Muscle layer of duodenum (tissue), 2 donors: ENCODE data around the gene PTCHD1.

Experiments
- H3K27ac ChIP-seq: one replicate; pipeline ENCODE4 v1.7.0; 2013; ENCODE audit warnings: mild to moderate bottlenecking, low read length
- H3K27me3 ChIP-seq: one replicate; pipeline ENCODE4 v1.7.0; 2013; ENCODE audit warnings: low read depth, mild to moderate bottlenecking, control low read depth, low read length
- H3K36me3 ChIP-seq, 2 donors: one replicate each; pipeline ENCODE4 v1.7.0; 2013; ENCODE audit warnings: low read length in 2 of 2, control low read depth in 1 of 2, mild to moderate bottlenecking in 1 of 2; ENCODE audit not compliant: insufficient read depth in 2 of 2, control insufficient read depth in 1 of 2
- H3K4me1 ChIP-seq, 2 donors: one replicate each; pipeline ENCODE4 v1.7.0; 2013; ENCODE audit warnings: low read length in 2 of 2, mild to moderate bottlenecking in 2 of 2, control low read depth in 1 of 2, moderate library complexity in 1 of 2; ENCODE audit not compliant: insufficient read depth in 2 of 2, control insufficient read depth in 1 of 2
- H3K4me3 ChIP-seq, 2 donors: one replicate each; pipeline ENCODE4 v1.7.0; 2013; ENCODE audit warnings: low read length in 2 of 2, low read depth in 1 of 2, mild to moderate bottlenecking in 1 of 2
- H3K9me3 ChIP-seq, 2 donors: one replicate each; pipeline ENCODE4 v1.7.0; 2013; ENCODE audit warnings: low read length in 2 of 2, control low read depth in 1 of 2, mild to moderate bottlenecking in 1 of 2; ENCODE audit not compliant: control insufficient read depth in 1 of 2
- donor health status: healthy.

PTCHD1 gene

GRCh38 chrX:23334848-23335599, at the start of gene PTCHD1:
PTCHD1 (plus strand) TSS chrX:23334849; CDS start chrX:23334876, 27 bp downstream.
- H3K36me3 ChIP-seq = no peaks in the 10 kb centered on the region
- peaks cover 3% of the 10 kb centered on the region for H3K27me3 ChIP-seq
- H3K27ac ChIP-seq = no peak within 1 kb of the TSS
- H3K4me3 ChIP-seq = peak within 1 kb of the TSS in 1 of 2 donors; percentile 53
- H3K4me1 ChIP-seq = peaks cover 0 to 16% of the 10 kb centered on the region in 2 donors
- no peaks in the 10 kb centered on the region for H3K9me3 ChIP-seq

GRCh38 chrX:23286731-23287130, 47.9 kb upstream of the PTCHD1 start:
- Histone ChIP-seq H3K4me3 (no peak overlapping the region), H3K27me3 (no peaks in the 10 kb centered on the region), H3K9me3 (no peaks in the 10 kb centered on the region), H3K36me3 (no peaks in the 10 kb centered on the region), H3K27ac (no peak overlapping the region), H3K4me1 (no peaks in the 10 kb centered on the region)

DNA sequence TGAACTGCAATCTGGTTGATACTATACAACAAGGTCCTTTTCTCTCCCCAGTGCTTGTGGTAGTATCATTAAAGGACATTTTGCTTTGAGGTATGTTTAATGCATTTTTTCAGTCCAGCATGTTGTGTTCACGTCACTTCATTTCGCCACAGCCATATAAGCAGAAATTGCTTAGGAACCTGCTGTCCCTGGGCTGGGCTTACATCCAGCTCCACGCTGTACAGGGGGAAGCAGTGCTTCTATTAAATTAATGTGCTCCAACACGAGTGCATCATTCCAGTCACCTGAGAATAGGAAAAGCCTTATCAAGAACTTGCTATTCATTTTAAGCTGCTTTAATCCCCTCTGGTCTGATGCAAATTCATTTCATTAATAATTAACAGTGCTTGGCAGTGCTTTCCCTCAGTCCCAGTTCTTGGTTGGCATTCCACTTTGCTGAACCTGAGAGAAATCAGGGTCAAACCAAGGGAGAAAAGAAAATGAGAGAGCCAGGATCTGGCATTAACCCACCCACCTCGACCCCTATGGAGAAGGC, 47.4 kb upstream of the PTCHD1 start:
- no peak overlapping the region for H3K27ac ChIP-seq
- H3K27me3 ChIP-seq = no peaks in the 10 kb centered on the region
- H3K4me3 ChIP-seq = no peak overlapping the region
- no peaks in the 10 kb centered on the region for H3K36me3 ChIP-seq
- H3K9me3 ChIP-seq = no peaks in the 10 kb centered on the region
- H3K4me1 ChIP-seq = no peaks in the 10 kb centered on the region

- Histone ChIP-seq H3K27ac (no peak overlapping the region), H3K27me3 (no peaks in the 10 kb centered on the region), H3K9me3 (no peaks in the 10 kb centered on the region), H3K36me3 (no peaks in the 10 kb centered on the region), H3K4me3 (no peak overlapping the region), H3K4me1 (no peaks in the 10 kb centered on the region)
Measured at GRCh38 chrX:23292354-23292987, 42.2 kb upstream of the PTCHD1 start.

DNA sequence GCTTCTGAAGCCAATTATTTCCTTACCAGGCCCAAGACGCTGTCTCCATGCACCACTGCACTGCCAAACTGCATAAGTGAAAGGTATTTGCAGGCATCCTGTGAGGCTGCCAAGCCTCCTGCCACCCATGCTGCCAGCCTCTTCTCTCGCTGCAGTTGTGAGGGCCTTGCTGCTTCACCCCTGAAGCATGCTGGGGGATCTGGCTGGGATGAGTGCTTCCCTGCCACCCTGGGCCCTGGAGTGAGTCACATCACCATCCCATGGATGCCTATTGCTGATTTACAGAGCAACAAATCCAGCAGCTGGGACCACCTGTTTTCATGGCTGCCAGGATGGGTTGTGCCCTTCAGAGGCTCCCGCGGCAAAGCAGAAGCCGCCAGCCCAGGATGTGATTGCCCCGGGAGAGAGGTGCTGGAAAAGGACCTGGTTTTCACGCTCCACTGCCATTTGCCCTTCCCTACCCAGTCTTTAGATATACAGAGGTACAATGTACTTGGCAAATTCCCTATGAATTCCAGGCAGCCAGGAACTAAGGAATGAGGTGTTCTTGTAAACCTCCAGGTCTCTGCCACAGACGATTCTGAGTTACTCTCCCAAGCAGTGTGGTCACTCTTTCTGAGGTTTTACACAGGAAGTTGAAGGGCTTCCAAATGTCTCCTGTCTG, 41.5 kb upstream of the PTCHD1 start:
- Histone ChIP-seq H3K9me3 (no peaks in the 10 kb centered on the region), H3K27me3 (no peaks in the 10 kb centered on the region), H3K36me3 (no peaks in the 10 kb centered on the region), H3K4me1 (no peaks in the 10 kb centered on the region), H3K4me3 (no peak overlapping the region), H3K27ac (no peak overlapping the region)

- H3K27me3 ChIP-seq = no peaks in the 10 kb centered on the region
- no peaks in the 10 kb centered on the region for H3K36me3 ChIP-seq
- no peak overlapping the region for H3K27ac ChIP-seq
- H3K4me1 ChIP-seq = no peaks in the 10 kb centered on the region
- no peaks in the 10 kb centered on the region for H3K9me3 ChIP-seq
- H3K4me3 ChIP-seq = no peak overlapping the region
Measured at GRCh38 chrX:23304881-23305280, 29.8 kb upstream of the PTCHD1 start.

GRCh38 chrX:23311731-23312130, 22.9 kb upstream of the PTCHD1 start:
- H3K4me1 ChIP-seq = no peaks in the 10 kb centered on the region
- H3K27me3 ChIP-seq = no peaks in the 10 kb centered on the region
- no peaks in the 10 kb centered on the region for H3K36me3 ChIP-seq

GRCh38 chrX:23312136-23312535, 22.5 kb upstream of the PTCHD1 start:
- Histone ChIP-seq H3K4me3 (no peak overlapping the region), H3K9me3 (no peaks in the 10 kb centered on the region), H3K27ac (no peak overlapping the region), H3K4me1 (no peaks in the 10 kb centered on the region), H3K27me3 (no peaks in the 10 kb centered on the region), H3K36me3 (no peaks in the 10 kb centered on the region)

More at GRCh38 chrX:23311731-23312130, 22.9 kb upstream of the PTCHD1 start:
- H3K4me3 ChIP-seq = no peak overlapping the region
- H3K9me3 ChIP-seq = no peaks in the 10 kb centered on the region
- H3K27ac ChIP-seq = no peak overlapping the region

DNA sequence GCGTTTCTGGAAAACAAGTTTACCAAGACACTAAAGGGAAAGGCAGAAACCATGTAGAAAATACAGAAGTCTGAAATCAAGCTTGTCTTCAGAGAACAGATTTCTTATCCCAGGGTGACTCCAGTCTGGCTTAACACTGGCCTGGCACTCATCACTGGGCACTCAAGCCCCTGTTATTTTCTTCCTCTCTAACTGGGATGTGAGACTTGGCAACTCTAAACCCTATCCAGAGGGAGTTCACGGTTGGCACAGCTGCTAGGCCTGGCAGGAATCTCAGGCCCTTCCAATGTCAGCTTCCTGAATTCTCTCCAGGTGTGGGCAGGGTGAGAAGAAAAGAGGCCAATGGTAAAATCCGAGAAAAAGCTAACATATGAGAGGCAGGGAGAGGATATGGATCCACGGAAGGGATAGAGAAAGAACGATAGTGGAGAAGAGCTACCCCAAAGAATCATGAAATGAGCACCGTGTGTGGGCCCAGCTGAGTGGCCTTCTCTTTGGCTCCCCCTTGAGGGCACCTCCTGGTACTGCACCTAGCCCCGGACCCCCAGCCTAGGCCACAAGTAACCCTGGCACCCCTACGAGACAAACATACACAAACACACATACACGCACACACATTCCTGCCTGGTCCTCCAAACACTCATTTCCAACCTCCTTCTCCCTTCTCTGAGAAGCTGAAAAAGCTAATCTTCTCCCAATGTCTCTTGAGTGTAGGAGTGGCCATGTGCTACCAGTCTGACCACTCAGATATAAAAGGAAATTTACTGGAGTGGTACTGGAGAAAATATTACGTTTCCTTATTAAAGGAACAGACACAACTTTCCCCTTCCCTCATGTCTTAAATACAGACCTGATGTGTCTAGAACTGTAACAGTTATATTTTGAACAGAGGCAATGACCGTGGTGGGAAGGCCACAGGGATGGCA, 16.6 kb upstream of the PTCHD1 start:
- Histone ChIP-seq H3K27ac (no peak overlapping the region), H3K9me3 (no peaks in the 10 kb centered on the region), H3K4me1 (no peaks in the 10 kb centered on the region), H3K36me3 (no peaks in the 10 kb centered on the region), H3K27me3 (no peaks in the 10 kb centered on the region), H3K4me3 (no peak overlapping the region)

GRCh38 chrX:23327104-23327503, 7.5 kb upstream of the PTCHD1 start:
- no peak overlapping the region for H3K27ac ChIP-seq
- no peaks in the 10 kb centered on the region for H3K27me3 ChIP-seq
- no peak overlapping the region for H3K4me3 ChIP-seq
- no peaks in the 10 kb centered on the region for H3K36me3 ChIP-seq
- H3K4me1 ChIP-seq = peaks cover 0 to under 1% of the 10 kb centered on the region in 2 donors
- no peaks in the 10 kb centered on the region for H3K9me3 ChIP-seq
